GM18517 (cell line): ENCODE results near the gene NCLN.
A peak's percentile ranks its signal among the peaks of the same experiment; 100 is the strongest.

Experiments
- ATAC-seq: cut with Tn5 transposase; IDR thresholded peaks from one replicate; pipeline ENCODE4 v1.9.1; 2021; ENCODE audit warnings: mild to moderate bottlenecking, moderate library complexity; ENCODE audit not compliant: unreplicated experiment

Gene NCLN, protein sequence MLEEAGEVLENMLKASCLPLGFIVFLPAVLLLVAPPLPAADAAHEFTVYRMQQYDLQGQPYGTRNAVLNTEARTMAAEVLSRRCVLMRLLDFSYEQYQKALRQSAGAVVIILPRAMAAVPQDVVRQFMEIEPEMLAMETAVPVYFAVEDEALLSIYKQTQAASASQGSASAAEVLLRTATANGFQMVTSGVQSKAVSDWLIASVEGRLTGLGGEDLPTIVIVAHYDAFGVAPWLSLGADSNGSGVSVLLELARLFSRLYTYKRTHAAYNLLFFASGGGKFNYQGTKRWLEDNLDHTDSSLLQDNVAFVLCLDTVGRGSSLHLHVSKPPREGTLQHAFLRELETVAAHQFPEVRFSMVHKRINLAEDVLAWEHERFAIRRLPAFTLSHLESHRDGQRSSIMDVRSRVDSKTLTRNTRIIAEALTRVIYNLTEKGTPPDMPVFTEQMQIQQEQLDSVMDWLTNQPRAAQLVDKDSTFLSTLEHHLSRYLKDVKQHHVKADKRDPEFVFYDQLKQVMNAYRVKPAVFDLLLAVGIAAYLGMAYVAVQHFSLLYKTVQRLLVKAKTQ

DNA sequence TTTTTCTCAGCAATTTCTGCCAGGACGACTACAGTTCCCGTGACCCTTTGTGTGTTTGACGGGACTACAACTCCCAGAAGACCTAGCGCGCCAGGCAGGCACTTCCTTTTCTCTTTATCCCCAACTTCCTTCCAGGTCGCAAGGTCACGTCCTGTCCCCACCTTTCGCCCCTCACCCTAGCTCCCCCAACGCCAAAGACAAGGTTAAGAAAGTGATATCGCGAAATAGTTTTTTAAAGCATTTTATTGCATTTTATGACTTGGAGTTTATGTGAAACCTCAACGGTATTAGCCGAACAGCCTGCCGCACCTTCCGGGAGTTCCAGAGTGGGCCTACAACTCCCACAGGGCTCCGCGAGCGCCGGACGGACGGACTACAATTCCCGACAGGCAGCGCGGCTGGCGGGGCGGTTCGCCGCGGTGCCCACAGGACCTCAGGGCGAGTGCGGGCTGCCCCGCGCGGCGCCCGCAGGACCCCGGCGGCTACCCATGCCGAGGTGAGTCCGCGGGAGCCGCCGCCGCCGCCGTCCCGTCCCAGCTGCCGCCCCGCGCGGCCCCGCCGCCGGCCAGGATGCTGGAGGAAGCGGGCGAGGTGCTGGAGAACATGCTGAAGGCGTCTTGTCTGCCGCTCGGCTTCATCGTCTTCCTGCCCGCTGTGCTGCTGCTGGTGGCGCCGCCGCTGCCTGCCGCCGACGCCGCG, at the start of gene NCLN:
Gene NCLN (plus strand): TSS at position 470 of the 699 bp plus-strand sequence. CDS start 101 bp downstream, at position 571.
- peak; percentile 70 for ATAC-seq

GRCh38 chr19:3135961-3136683, 49.6 kb upstream of the NCLN start, which contains the start of gene GNA15:
GNA15 (plus strand) TSS chr19:3136033; CDS start chr19:3136451, 418 bp downstream.
- no peak for ATAC-seq

DNA sequence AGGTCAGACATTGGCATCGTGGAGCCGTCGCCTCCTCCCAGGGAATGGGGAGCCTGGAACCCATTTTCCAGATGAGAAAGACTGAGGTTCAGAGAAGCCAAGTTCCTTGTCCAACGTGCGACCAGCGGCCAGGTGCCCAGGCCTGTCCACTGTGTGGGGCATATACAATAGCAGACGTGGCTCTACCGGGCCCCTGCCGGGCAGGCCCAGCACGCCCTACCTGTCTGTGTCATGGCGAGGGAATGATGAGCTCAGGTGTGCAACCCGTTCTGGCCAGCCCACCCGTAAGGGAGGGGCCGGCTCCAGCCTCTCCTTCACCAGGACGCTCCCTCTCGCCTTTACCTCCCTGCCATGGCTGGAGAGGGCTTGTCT, 49.1 kb upstream of the NCLN start:
- ATAC-seq, result no peak

DNA sequence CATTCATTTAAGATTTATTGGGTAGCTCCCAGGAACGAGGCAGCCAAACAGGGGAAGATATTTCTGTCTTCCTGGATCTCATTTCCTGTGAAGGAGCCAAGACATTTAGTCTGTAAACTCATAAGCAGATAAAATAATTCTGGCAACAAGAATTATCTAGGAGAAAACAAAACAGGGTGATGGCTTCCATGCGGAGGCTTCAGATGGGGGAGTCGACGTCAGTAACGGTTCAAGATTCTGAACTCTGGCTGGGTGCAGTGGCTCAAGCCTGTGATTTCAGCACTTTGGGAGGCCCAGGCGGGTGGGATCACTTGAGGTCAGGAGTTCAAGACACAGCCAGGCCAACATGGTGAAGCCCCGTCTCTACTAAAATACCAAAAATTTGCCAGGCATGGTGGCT, 48.6 kb upstream of the NCLN start:
- no peak for ATAC-seq

DNA sequence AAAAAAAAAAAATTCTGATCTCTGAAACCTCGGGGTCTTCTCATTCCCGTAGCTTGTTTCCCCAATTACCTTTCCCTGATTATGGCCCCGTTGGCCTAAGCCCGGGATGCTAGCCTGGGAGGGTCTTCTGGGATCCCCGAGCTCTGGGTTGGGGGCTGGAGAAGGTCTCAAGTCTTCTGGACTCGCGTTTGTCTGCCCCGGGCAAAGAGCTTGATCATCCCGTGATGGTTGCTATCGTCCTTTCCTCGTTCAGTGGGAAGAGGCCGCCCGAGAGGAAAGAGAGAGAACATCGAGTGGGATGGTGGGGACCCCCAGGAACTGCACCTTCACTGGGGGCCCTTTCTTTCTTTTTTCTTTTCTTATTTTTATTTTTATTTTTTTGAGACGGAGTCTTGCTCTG, 47.5 kb upstream of the NCLN start:
- ATAC-seq, result no peak

DNA sequence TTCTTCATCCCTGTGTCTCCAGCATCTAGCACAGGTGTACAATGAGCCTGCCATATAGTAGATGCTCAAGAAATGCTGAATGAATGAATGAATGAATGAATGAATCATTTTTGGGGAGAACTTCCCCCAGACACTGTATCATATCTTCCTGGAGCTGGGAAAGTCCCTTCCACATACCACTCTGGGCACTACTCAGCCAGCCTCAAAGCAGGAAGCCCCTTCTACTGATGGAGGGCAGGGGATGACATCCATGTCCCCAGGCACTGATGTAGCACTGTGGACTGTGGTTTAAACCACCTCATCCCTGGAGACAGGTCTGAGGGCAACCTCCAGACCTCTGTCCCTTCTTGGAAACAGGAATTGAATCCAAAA, 45.1 kb upstream of the NCLN start:
- ATAC-seq, result no peak

- no peak for ATAC-seq
Observed at GRCh38 chr19:3142292-3142670, 43.4 kb upstream of the NCLN start.

- ATAC-seq, result no peak
Observed at GRCh38 chr19:3142781-3143337, 42.9 kb upstream of the NCLN start.

DNA sequence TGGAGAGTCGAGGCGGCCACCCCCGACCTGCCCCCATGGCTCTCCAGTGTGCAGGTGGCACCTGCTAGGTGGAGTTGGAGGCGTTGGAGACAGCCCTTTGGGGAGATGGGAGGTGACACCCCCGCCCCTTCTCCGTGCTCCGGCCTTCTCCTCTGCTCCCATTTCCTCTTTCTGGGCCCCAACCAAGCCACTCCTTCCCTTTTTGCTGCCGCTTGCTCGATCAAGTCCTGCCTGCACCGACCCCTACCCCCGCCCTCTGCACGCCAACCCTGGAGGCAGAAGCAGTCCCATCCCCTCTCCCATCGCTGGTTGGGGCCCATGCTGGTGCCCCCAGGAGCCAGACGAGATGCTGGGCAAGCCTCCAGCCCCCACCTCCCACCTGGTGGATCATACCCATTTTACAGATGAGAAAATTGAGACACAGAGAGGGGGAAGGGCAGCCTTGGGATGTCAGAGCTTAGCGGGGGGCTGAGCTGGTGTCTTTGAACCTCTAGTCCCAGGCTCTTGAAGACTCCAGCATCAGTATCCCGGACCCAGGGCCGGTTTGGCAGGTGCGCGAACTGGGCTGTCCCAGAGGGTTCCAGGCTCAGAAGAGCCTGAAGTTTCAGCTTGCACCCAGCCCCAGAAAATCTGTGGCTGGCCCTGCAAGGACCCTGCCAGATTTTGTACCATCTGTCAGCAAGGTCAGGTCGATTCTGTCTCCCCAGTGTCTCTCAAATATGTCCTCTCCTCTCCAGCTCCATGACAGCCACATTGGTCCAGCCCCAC, 39.6 kb upstream of the NCLN start:
- no peak for ATAC-seq

GRCh38 chr19:3146677-3147100, 39.0 kb upstream of the NCLN start:
- ATAC-seq, result no peak

GRCh38 chr19:3148503-3148902, 37.2 kb upstream of the NCLN start:
- ATAC-seq, result no peak

DNA sequence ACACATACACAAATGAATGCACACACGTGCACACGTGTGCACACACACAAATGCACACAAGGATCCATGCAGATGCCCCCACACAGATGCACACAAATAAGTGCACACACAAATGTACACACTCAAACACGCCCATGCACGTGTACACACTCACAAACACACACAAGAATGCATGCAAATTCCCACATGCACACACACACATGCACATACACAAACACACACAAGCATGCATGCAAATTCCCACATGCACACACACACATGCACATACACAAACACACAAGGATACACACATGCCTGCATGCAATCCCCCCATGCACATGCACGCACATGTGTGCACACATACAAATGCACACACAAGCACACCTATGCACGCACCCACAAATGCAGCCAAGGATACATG, 36.6 kb upstream of the NCLN start:
- ATAC-seq, result no peak

GRCh38 chr19:3149526-3150505, 35.9 kb upstream of the NCLN start:
- no peak for ATAC-seq

DNA sequence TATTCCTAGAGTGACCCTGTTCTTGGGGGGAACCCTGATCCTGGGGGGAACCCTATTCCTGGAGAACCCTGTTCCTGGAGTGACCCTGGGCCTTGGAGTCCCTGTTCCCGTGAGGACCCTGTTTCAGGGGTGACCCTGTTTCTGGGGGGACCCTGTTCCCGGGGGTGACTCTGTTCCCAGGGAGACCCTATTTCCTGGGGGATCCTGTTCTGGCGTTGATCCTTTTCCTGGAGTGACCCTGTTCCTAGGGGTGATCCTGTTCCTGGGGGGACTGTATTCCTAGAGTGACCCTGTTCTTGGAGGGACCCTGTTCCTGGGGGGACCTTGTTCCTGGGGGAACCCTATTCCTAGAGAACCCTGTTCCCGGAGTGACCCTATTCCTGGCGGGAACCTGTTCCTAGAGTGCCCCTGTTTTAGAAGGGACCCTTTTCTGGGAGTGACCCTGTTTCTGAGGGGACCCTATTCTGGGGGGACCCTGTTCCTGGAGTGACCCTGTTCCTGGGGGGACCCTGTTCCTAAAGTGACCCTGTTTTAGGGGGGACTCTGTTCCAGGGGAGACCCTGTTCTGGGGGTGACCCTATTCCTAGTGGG, 34.9 kb upstream of the NCLN start:
- ATAC-seq, result no peak

DNA sequence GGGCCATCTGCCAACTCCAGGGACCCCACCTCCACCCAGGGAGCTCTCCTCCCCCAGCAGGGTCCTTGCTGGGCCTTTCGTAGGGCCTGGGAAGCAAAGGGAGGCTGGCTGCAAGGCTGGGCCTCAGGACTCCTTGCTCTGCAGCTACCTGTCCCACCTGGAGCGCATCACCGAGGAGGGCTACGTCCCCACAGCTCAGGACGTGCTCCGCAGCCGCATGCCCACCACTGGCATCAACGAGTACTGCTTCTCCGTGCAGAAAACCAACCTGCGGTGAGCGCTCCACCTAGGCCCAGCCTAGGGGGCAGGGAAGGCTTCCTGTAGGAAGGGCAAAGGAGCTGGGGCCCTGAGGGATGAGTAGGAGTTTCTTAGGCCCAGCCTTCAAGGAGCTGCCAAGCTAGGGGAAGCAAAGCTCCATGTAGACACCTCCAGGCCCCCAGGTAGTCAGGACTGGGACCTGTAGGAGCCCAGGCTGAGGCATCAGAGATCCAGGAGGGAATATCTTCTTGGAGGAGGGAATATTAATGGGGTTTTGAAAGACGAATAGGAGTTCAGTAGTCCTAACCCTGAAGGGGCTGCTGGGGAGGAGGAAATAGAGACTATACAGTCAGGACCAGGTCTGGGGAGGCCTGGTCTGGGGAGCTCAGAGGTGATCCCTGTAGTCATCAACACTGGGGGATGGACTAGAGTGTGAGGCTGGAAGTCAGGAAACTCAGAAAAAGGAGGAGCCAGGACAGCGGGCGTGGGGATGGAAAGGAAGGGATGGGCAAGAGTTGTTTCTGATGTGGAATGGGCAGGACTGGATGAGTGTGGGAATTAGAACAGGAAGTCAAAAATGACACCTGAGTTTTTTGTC, 33.9 kb upstream of the NCLN start:
- no peak for ATAC-seq

GRCh38 chr19:3152419-3152780, 33.3 kb upstream of the NCLN start:
- ATAC-seq, result no peak

DNA sequence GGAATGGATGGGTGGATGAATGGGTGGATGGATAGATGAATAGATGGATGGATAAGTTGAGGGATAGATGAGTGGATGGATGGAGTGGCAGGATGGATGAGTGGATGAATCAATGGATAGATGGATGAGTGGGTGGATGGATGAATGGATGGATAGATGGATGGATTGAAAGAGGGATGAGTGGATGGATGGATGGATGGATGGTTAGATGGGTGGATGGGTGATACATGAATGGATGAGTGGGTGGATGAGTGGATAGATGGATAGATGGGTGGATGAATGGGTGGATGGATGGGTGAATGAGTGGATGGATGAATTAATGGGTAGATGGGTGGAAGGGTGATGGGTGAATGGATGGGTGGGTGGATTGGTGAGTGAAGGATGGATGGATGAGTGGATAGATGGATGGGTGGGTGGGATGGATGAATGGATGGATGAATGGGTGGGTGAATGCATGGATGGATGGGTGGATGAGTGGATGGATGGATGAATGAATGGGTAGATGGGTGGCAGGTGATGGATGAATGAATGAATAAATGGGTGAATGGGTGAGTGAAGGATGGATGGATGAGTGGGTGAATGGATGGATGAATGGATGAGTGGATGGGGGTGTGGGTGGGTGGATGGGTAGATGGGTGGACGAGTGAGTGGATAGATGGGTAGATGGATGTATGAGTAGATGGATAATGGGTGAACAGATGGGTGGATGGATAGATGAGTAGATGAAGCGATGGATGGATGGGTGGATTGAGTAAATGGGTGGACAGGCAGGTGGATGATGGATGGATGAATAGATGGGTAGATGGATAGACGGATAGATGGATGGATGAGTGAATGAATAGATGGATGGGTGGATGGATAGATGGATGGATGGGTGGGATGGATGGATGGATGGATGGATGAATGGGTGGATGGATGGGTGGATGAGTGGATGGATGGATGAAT, 32.2 kb upstream of the NCLN start:
- no peak for ATAC-seq
